ENCODE data around the gene LRRC57.

Gene LRRC57

DNA sequence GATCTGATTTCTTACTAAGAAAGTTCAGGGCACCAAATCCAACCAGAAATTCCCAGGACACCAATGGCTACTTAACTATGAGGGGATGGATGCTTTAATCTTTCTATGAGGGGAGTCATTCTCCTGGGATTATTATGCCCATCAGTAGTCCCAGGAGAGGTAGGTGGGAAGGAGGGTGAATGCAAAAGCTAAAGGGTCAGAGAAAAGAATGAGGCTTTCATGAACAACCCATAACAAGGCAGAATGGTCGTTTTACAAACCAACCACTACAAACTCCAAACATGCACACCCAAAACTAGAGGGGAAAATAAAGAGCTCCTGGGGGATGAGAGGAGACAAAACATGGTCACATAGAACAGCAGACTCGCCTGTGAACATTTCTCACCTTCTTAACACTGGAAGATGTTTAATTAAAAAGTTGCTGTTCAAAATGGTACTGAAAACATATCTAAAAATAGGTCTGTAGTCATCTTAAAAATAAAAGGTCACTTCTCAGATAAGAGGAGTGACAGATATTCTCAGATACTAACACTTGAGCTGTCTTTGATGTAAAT is 30.5 kb upstream of the LRRC57 start:
- Histone ChIP-seq H3K9me3 (no peaks in the 10 kb centered on the region), H3K36me3 (no peaks in the 10 kb centered on the region), H3K27ac (no peak overlapping the region), H3K4me1 (ENCODE audit: control insufficient read depth in 1 of 2, insufficient read depth in 1 of 2, low read depth in 1 of 2, low read length in 1 of 2) (peaks cover 21 to 27% of the 10 kb centered on the region in 2 experiments), H3K27me3 (peaks cover 94% of the 10 kb centered on the region), H3K4me3 (ENCODE audit: low read depth in 1 of 2, low read length in 1 of 2) (no peak overlapping the region)
- TF ChIP-seq, protein P1, sequence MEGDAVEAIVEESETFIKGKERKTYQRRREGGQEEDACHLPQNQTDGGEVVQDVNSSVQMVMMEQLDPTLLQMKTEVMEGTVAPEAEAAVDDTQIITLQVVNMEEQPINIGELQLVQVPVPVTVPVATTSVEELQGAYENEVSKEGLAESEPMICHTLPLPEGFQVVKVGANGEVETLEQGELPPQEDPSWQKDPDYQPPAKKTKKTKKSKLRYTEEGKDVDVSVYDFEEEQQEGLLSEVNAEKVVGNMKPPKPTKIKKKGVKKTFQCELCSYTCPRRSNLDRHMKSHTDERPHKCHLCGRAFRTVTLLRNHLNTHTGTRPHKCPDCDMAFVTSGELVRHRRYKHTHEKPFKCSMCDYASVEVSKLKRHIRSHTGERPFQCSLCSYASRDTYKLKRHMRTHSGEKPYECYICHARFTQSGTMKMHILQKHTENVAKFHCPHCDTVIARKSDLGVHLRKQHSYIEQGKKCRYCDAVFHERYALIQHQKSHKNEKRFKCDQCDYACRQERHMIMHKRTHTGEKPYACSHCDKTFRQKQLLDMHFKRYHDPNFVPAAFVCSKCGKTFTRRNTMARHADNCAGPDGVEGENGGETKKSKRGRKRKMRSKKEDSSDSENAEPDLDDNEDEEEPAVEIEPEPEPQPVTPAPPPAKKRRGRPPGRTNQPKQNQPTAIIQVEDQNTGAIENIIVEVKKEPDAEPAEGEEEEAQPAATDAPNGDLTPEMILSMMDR (IDR thresholded peaks at IDR 0.05) = no peak

DNA sequence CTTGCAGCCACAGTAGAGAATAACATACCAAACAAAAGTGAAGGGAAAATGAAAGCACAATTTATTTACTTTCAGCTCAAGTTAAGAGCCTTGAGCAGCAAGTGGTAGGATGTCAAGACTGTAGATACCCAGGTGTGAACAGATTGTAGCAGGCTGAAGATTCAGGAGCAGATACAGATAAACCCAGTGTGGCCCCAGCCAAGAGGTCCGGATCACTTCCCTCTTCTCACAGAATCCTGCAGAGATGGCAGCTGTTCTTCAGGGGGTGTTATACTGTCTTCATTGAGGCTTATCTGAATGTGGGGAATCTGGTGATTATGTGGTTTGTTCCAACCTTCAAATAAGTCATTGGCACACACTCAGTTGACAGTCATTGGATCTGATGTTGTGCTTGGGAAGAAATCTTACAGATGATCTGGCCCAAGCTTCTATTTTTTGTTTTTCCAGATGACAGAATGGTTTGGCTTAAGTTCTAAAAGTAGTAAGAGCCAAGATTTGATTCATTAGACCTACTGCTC is 29.0 kb upstream of the LRRC57 start:
- H3K9me3 ChIP-seq = no peaks in the 10 kb centered on the region
- H3K36me3 ChIP-seq = no peaks in the 10 kb centered on the region
- no peak overlapping the region for H3K4me3 ChIP-seq (ENCODE audit: low read depth in 1 of 2, low read length in 1 of 2)
- TF ChIP-seq, protein P1 (IDR thresholded peaks at IDR 0.05) = no peak
- peaks cover 89% of the 10 kb centered on the region for H3K27me3 ChIP-seq
- H3K27ac ChIP-seq = no peak overlapping the region
- peaks cover 21 to 27% of the 10 kb centered on the region in 2 experiments for H3K4me1 ChIP-seq (ENCODE audit: control insufficient read depth in 1 of 2, insufficient read depth in 1 of 2, low read depth in 1 of 2, low read length in 1 of 2)

DNA sequence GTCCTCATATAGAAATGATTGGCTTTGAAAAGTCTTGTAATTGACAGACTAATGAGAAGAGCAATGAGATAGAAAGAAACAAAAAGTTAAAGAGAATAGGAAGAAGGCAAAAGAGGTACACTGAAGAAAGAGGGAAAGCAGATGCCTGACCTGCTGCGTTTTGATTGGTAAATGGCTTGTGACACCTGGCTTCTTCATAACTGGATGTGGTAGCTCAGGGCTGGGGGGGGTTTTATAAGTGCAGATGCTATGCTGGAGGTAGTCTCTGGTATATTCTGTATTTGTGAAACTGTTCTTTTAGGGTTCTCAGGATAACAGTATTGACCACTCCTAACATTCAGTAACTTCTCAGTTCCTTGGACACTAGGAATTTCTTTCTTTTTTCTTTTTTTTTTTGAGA is 28.2 kb upstream of the LRRC57 start:
- Histone ChIP-seq H3K27ac (no peak overlapping the region), H3K27me3 (peaks cover 81% of the 10 kb centered on the region), H3K9me3 (no peaks in the 10 kb centered on the region), H3K4me1 (ENCODE audit: control insufficient read depth in 1 of 2, insufficient read depth in 1 of 2, low read depth in 1 of 2, low read length in 1 of 2) (peaks cover 21 to 25% of the 10 kb centered on the region in 2 experiments), H3K36me3 (no peaks in the 10 kb centered on the region), H3K4me3 (ENCODE audit: low read depth in 1 of 2, low read length in 1 of 2) (no peak overlapping the region)
- TF ChIP-seq, protein P1 (IDR thresholded peaks at IDR 0.05) = no peak

DNA sequence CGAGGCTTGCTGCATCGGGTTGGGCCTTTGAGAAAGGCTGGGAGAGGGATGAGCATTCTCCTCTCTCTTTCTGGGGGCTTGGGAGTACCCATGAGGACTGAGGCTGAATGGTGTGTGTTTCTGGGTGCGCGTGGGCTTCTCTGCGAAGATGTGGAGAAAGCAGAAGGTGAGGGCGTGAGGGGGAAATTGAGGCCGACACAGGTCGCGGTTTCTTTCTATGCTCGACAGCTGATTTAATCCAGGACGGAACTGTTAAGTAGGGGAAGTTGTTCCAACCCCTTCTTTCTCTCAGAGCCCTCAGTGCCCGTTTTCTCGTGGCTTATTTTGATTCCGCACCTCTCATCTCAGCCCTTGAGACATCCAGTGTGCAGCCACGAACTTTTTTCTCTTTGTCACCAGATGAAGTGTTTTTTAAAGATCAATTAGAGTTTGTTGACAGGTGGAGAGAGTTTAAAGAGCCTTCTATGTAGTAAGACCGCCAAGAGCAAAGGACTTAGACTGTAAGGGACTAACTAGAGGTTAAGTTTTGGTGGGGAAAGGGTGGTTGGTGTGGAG is 27.5 kb upstream of the LRRC57 start:
- Histone ChIP-seq H3K27ac (no peak overlapping the region), H3K27me3 (peaks cover 77% of the 10 kb centered on the region), H3K9me3 (no peaks in the 10 kb centered on the region)

DNA sequence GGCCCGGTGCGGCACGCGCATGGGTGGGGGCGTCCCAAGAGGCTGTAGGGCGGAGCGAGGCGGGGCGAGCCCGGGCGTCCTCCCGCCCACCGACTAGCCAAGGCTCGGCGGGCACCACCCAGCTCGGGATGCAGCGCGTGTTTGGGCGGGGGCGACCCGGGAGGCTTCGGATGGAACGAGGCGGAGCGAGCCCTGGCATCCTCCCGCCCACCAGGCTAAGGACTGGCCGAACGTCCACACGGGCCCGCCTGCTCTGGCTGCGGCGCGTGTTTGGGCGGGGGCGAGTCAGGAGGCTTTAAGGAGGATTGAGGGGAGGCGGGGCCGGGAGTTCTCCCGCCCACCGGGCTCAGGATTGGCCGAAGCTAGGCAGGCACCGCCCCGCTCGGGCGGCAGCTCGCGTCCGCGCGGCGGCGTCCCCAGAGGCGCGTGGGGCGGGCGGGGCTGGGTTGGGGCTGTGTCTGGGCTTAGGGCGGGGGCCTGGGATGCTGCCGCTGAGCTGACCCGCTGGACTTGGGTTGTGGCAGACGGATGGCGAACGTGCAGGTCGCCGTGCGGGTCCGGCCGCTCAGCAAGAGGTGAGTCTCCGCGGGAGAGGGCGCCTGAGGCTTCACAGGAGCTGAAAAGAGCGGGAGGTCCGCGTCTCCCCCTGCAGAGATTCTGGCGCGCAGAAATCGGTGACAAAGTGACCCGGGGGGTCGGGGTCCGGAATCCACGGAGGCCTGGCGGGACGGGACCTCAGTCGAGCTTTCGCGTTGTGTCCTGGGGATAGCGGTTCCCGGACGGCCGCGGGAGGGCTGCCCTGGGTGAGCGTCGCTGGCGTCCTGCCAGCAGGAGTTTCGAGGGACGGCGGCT is 26.8 kb upstream of the LRRC57 start, which contains the start of gene STARD9:
TSS of gene STARD9 (plus strand) at position 419 of the 852 bp plus-strand sequence. CDS start at position 529, 110 bp downstream.
- H3K4me3 ChIP-seq (ENCODE audit: low read depth in 1 of 2, low read length in 1 of 2) = peak within 1 kb of the TSS; percentile 75 to 76
- H3K36me3 ChIP-seq = no peaks in the 10 kb centered on the region
- H3K27ac ChIP-seq = peak within 1 kb of the TSS; percentile 22
- H3K4me1 ChIP-seq (ENCODE audit: control insufficient read depth in 1 of 2, insufficient read depth in 1 of 2, low read depth in 1 of 2, low read length in 1 of 2) = peaks cover 16 to 17% of the 10 kb centered on the region in 2 experiments
- TF ChIP-seq, protein P1 (IDR thresholded peaks at IDR 0.05) = peak; percentile 45
- no peaks in the 10 kb centered on the region for H3K9me3 ChIP-seq
- H3K27me3 ChIP-seq = peaks cover 70% of the 10 kb centered on the region

More for the DNA sequence above, 27.5 kb upstream of the LRRC57 start:
- H3K4me3 ChIP-seq (ENCODE audit: low read depth in 1 of 2, low read length in 1 of 2) = peak overlapping the region; percentile 75 to 76
- H3K4me1 ChIP-seq (ENCODE audit: control insufficient read depth in 1 of 2, insufficient read depth in 1 of 2, low read depth in 1 of 2, low read length in 1 of 2) = peaks cover 20% of the 10 kb centered on the region in 2 experiments
- TF ChIP-seq, protein P1 (IDR thresholded peaks at IDR 0.05) = no peak
- no peaks in the 10 kb centered on the region for H3K36me3 ChIP-seq
